GF-D8 (cell line): ENCODE results near the gene LRRC10.
A peak's percentile ranks its signal among the peaks of the same experiment; 100 is the strongest.
"Not testable (repeated sequence)": the region's sequence is repeated elsewhere in the genome, so short reads cannot be mapped to it uniquely, and the experiment has no call there.

Source experiments
- DNase-seq: peaks from one replicate; lab custom pipeline; 2025; lab: John Stamatoyannopoulos, UW

Gene LRRC10

GRCh38 chr12:69619050-69619449 lies 8.3 kb upstream of the LRRC10 start:
- DNase-seq = no peak

DNA sequence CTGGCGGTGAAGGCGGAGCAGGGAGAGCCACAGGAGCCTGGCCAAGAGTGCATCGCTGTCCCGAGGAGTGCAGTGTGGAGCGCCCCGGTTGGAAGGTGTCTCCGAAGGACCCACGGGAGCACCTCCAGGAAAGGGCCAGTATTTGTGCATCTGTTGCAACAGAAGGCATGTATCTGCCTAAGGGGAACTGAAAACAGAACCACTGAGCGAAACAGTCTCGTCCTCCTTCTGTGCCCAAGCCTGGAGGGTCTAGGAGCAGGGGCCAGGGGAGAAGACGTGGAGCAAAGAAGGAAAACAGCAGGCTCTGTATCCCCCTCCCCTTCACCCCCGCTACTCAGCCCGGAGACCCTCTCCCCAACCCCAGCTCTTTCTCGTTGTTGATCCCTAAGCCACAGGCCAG lies 5.3 kb upstream of the LRRC10 start:
- no peak for DNase-seq

DNA sequence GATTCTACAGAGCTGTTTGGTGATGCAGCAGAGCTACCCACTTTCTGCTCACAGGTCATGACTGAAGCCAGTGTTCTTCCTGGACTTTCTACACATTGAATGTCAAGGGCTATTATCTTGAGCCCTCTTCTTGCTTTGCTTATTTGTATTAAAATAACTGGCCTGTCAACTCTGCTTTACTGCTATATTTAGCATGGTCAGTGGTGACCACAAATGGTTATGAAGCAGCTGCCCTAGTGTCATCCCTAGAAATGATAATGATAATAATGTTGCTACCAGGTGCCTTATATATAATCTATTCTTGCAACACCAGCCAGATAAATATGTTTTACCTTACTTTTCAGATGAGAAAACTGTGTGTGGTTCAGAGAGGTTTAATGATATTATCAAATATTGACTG lies 2.6 kb upstream of the LRRC10 start:
- DNase-seq = no peak

DNA sequence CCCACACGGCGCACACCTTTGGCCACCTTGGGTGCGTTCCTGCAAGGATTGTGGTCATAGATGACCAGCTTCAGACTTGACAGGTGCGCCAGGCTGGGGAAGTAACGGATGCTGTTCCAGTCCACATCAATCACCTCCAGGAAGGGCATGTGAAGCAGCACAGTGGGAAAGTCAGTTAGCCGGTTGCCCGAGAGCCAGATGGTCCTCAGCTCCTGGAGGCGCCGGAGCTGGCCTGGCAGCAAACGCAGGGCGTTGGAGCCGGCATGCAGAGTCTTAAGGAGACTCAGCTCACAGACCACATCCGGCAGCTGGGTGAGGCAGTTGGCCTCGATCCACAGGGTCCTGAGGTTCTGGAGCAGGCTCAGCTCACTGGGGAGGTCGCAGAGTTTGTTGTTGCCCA lies 581 bp downstream of the LRRC10 start:
- DNase-seq = no peak

GRCh38 chr12:69608114-69608513 lies 2.6 kb downstream of the LRRC10 start:
- DNase-seq = peak; percentile 17

DNA sequence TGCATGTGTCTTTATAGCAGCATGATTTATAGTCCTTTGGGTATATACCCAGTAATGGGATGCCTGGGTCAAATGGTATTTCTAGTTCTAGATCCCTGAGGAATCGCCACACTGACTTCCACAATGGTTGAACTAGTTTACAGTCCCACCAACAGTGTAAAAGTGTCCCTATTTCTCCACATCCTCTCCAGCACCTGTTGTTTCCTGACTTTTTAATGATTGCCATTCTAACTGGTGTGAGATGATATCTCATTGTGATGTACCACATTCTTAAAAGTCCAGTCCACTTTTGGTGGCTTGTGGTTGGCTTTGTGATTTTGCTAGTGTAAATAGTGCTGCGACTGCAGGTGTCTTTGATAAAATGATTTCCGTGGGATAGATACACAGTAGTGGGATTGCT lies 6.4 kb downstream of the LRRC10 start:
- not testable (repeated sequence) for DNase-seq

GRCh38 chr12:69603556-69603955 lies 7.2 kb downstream of the LRRC10 start:
- not testable (repeated sequence) for DNase-seq

DNA sequence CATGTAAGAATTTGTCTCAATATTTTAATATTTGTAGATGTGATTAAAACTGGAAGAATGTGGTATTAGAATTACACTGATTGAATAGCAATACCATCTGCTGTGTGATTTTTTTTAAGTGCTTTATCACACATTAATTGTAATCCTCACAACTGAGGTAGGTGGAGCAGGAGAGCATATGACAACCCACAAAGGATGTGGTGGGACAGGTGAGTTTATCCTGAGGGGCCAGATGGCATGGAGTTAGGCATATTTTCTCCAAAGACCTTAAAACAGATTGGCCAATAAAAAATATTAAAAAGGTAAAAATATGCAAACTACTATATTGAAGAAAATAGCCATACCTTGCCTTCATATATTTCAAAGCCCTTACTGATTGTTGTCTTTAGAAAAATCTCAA lies 7.8 kb downstream of the LRRC10 start:
- DNase-seq = no peak

- no peak for DNase-seq
Measured at GRCh38 chr12:69601962-69602685, 8.6 kb downstream of the LRRC10 start.

- no peak for DNase-seq
Measured at GRCh38 chr12:69600804-69601203, 9.9 kb downstream of the LRRC10 start.

- DNase-seq = no peak
Measured at GRCh38 chr12:69598174-69598753, 12.4 kb downstream of the LRRC10 start.

DNA sequence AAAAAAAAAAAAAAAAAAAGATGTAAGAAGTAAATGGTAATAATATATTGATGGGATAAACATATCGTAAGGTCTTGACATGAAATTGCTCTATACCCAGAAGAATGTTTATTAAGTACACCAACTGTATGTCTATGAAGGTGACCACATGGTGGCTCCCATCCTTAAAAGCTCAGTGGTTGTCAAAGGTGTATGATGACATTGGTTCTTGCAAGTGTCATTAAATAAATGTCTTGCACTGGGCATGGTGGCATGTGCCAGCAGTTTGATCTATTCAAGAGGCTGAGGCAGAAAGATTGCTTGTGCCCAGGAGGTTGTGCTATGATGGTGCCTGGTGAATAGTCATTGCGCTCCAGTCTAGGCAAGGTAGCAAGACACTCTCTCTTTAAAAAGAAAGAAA lies 15.0 kb downstream of the LRRC10 start:
- DNase-seq = no peak

DNA sequence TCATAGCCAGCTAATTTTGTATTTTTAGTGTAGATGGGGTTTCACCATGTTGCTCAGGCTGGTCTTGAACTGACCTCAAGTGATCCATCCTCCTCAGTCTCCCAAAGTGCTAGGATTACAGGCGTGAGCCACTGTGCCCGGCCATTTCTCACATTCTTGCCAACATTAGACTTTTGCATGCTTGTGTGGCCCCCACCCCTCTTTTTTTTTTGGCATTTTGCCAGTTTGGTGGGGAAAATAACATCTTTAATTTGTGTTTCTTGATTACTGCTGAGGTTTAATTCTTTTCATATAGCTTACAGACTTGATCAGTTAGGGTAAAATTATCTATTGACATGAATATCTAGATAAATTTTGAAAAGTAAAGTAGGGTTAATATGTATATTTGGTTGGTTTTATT lies 21.6 kb downstream of the LRRC10 start:
- DNase-seq = no peak

GRCh38 chr12:69588527-69588926 lies 22.2 kb downstream of the LRRC10 start:
- no peak for DNase-seq

DNA sequence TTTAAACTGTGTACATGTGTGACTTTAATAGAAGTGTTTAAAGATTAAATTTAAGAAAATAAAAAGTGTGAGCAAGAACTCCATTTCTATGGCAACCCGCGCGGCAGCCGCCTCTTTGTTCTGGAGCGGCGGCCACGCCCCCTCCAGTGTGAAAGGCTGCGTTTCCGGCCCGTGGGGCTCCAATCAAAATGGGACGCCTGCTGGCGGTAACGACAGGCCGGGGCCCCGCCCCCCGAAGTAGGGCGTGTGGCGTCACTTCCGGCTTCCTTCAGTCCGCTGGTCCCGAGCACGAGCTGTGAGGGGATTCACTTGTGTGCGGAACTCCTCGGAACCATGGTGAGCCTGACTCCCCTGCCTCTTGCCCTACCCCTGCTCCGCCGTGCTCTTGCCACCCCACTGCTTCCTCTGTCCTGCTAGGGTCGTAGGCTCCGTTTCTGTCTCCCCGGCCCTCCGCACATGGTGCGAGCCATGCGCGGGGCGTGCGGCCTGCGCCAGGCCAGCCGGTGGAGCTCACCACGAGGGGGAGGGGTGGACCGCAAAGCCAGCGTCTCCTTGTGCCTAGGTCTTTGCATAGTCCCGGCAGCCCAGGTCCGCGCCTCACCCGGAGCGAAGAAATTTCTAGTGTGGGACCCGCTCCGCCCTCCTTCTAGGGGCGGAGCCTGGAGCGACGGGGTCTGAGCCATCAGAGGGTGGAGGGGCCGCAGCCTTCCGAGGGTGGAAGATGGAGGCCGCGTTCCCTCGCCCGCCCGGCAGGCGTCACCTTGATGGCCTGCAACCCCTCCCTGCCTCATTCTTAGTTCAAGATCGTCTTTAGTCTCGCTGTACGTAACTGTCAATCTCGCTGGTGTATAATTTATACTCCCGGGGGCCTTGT lies 25.3 kb downstream of the LRRC10 start, which contains the start of gene CCT2:
Gene CCT2, plus strand, starts transcription at position 271 of the 874 bp plus-strand sequence. Its CDS starts 63 bp downstream, at position 334.
- DNase-seq = peak; percentile 79

- DNase-seq = peak; percentile 3
Measured at GRCh38 chr12:69583203-69583602, 27.5 kb downstream of the LRRC10 start.

DNA sequence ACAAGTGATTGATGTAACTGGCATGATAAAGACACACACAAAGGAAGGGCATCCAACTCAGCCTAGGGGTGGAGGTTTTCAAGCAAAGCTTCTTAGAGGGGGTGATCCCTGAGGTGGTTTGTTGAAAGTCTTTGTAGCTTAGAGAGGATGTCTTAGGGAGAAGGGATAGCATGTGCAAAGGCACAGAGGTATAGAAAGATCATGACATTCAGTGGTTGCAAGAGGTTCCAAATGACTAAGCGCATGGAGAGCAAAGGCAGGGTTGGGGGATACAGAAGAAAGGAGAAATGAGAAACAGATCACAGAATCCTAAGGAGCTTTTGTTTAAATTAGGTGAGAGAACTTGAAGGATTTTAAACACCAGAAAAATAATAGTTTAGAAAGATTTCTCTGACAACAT lies 30.6 kb downstream of the LRRC10 start:
- no peak for DNase-seq

DNA sequence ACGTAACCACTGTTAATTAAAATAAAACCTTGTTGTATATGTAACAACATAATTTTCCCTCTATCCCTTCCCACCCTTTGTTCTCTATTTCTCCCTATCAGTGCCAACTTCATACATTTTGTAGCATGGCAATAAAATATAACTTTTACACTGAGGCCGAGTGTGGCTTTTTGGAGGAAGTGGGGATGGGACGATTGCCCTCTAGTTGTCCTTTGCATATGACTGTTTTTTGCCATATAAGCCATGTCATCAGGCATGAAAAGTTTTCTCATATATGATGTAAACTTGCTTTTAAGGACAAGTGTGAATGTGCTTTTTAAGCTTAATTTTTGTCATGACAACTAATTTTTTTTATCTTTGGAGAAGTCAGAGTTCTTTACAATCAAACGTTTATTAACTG lies 31.7 kb downstream of the LRRC10 start:
- DNase-seq = no peak

GRCh38 chr12:69578283-69578682 lies 32.4 kb downstream of the LRRC10 start:
- DNase-seq = no peak

DNA sequence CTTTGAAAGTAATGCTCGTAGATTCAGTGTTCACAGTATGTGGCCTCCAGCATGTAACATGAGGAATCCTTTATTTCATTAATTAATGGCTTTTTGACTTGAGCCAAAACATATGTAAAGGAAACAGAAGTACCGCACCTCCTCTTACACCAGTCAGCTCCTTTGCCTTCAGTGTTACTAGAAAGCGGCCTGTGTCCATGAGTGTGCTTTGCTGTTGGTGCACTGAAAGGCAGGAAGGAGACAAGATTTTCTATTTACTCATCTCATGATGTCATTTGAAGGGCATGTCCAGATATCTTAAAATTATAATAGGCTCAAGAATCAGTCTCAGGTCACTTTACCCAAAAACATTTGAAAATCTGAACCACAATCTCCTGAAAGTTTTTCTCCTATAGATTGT lies 35.4 kb downstream of the LRRC10 start:
- DNase-seq = no peak

DNA sequence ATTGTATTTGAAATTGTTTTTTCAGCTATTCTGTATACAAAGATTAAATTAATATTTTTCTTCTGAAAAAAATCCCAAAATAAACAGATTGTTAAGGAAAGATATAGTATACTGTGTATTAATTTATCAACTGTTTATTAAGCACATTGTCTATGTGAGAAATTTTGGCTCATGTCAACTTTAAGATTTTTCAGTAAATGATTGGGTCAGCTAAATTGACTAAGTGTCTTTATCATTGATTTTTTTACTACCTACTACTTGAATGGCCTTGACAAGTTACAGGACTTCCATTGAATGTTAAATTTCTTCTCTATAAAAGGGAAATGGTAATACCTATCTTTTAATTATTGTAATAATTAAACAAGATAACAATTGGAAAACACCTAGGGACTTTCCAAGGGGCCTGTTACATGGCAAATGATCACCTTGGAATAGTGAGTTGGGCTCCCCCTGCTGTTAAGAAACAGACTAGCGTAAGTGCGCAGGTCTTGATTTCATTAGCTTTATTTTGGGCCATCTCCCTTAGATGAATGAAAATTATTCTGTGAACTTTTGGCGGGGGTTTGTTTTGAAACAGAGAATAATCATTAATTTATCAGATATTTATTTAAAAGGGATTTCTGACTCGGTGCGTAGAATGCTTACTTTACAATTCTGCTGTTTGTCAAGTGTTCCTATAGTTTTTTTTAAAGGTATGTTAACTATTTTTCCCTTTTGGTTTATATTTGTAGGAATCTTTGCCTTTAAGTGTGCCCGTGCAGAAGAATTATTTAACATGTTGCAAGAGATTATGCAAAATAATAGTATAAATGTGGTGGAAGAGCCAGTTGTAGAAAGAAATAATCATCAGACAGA lies 39.9 kb downstream of the LRRC10 start:
- peak; percentile 6 for DNase-seq

DNA sequence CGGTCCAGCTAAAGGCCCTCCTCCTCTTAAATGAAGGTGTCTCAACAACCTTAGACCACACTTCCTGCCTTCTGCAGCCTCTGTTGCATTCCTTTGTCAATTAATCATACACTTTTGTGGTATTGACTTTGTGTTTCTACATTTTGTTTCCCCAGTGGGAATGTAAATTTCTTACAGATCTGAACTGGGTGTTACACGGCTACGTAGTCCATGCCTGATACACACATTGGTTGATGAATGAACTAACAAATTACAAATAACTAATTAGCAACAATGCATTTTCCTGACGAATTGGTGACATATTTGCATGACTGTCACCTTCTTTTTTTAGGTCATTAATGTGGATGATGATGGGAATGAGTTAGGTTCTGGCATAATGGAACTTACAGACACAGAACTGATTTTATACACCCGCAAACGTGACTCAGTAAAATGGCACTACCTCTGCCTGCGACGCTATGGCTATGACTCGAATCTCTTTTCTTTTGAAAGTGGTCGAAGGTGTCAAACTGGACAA lies 40.6 kb downstream of the LRRC10 start:
- no peak for DNase-seq
